A549 treated with RU486 at 1 μM for 4 hours (cell line): Measurements from ENCODE around the gene ARFGEF2. TPM values are rescaled to one million over a fixed set of nuclear protein-coding genes. Genes with fewer than 3 reads are reported as not detected.

Source experiments
- total RNA-seq: library from RNA; stranded (reverse); fragments of 200-300 nt; extraction: Qiagen RNA extraction; gene quantifications from 5 replicates; pipeline ENCODE4 v1.2.3, GENCODE V29; 2022; ENCODE audit warnings: low read depth

Gene ARFGEF2
- total RNA-seq, result 8.3 to 14.5 TPM (median 14.2 TPM) in 5 replicates

DNA sequence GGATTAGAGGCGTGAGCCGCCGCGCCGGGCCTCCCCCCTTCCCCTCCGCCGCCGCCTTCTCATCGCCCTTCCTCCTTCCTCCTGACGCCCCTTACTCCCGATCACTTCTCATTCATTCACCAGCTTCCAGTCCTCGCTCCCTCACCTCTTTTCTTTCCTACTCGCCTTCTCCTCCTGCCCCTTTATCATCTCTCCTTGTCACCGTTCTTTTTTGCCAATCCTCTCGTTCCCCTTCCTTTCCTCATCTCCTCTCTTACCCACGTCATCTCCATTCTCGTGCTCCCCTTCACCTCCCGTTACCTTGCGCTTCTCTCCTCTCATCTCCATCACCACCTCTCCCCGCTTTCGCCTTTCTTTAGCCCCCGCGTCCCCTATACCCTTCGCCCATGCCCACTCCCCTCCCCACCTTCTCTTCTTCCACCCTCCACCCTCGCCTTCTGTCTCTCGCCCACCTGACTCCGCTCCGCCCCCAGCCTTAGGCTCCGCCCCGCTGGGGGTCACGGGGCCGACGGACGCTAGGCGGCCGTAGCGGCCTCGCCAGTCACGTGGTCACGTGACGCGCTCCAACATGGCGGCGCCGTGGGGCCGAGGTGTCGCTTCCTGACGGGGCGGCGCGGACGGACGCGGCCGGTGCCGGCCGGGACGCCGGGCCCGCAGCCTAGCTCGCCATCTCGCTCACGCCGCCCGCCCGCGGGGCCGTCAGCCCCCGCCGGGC is at the start of gene ARFGEF2:
TSS of gene ARFGEF2 (plus strand) at position 544 of the 715 bp plus-strand sequence. CDS start 179 bp downstream, outside the sequence.

DNA sequence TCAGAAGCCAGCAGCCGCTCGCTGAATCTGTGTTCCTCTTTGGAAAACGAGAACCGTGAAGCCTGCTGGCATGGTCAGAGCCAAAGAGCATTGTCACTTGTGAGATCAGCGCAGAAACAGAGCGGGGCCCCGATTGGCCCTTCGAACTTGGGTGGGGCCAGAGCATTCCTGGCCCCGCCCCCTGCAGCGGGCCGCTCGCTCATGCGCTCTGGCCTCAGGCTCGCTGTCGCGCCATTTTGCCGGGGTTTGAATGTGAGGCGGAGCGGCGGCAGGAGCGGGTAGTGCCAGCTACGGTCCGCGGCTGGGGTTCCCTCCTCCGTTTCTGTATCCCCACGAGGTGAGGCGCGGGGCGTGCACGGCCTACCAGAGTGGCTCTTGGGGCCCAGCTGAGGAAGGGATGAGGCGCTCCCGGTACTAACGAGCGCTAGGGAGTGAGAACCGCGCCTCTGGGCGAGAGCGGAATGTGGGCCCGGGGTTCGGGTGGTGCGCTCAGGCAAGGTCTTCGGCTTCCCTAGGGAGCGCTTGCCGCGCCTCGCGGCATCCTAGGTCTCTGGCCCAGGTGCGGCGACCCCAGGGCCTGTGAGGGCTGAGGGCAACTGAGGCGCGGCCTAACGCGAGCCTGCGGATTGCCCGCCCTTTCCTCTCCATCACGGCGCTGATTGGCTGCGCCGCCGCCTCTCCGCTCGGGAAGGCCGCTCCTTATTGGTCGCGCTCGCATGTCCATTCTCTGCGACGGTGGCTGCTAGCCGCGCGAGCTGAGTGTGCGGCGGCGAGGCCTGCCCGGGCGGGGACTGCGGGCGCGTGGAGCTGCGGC is 124.8 kb downstream of the ARFGEF2 start, which contains the start of gene CSE1L:
TSS of gene CSE1L (plus strand) at position 226 of the 814 bp plus-strand sequence. CDS start 12,152 bp downstream, outside the sequence.

Other genes starting within 250 kb of the ARFGEF2 start
- 11.8 to 14.4 TPM (median 12.5 TPM) in 5 replicates for gene PREX1, start 93.7 kb upstream of the ARFGEF2 start, total RNA-seq
- gene CSE1L, start 124.6 kb downstream of the ARFGEF2 start, total RNA-seq, result 61.1 to 104 TPM (median 99.8 TPM) in 5 replicates